GM21528 (cell line): Measurements from ENCODE around the gene YBEY.

ENCODE experiments used
- ATAC-seq: cut with Tn5 transposase; IDR thresholded peaks from one replicate; pipeline ENCODE4 v1.9.1; 2021; ENCODE audit warnings: mild to moderate bottlenecking, moderate library complexity; ENCODE audit not compliant: unreplicated experiment, low FRiP score

YBEY gene

DNA sequence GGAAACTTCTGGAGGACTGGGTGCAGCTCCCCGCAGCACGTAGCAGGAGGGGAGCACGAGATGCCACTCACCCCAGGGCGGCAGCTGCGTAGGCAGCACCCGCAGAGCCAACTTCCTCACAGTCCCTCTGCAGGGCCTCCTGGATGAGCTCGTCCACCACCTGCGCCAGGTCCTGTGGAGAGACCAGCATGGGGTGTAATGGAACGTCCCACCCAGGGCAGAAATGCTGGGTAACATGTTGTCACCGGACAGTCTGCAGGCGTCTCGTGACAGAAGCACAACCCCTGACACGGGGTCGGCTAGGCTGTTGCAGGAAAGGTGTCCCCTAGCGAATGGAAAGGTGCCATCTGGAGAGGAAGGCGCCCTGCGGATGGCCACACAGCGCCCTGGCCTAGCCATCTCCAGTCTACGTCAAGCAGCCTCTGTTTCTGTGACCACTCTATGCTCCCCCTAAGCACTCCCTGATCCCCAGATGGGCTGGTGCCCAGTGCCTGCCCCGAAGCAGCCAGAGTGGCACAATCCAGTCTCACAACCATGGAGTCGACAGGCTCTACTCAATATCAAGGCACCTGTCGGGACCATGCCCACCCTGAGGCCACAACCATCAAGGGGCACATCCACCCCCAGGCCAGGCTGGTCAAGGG, 22.0 kb upstream of the YBEY start:
- ATAC-seq: no peak

DNA sequence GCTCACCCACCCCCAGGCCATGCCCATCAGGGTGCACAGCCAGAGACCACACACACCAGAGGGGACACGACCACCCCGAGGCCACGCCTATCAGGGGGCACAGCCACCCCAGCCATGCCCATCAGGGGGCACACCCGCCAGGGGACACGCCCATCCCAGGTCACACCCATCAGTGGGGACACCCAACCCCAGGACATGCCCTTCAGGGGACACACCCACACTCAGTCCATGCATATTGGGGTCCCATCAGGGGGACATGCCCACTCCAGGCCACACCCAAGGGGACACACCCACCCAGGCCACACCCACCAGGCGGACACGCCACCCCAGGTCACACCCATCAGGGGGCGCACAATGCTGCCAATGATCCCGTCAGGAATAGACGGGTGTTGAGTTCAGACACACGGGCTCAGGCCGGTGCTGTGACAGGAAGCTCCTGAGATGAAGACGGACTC, 21.4 kb upstream of the YBEY start:
- no peak for ATAC-seq

DNA sequence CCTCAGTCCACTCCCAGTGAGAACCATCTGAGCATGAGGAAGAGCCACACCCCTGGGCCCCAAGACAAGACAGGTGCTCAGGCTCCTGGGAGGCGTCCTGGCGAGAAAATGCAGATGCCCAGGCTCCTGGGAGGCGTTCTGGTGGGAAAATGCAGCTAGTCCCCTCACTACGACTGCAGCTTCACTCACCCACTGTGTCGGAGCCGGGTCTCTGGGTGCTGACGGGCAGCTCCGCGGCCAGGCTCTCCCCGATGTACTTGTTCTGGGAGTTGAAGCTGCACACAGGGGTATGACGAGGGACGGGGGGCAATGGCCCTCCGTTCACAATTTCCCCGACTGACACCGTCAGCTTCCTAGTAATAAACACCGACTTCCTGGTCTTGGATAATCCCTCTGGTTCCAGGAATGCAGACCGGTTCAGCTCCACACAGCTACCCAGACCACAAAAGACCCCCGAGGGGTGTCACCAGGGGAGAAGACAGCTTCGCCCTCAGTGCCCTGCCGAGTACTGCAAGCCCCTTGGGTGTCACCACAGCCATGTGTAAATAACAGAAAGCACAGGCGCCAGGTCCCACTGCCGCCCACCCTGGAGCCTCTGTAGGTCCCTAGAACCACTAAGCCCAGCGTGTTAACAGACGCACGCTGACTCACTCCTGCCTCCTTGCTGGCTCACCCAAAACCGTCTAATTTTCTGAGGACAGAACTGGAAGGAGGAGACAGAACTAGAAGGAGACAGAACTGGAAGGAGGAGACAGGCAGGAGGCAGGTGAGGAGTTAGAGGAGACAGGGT, 20.2 kb upstream of the YBEY start:
- no peak for ATAC-seq

DNA sequence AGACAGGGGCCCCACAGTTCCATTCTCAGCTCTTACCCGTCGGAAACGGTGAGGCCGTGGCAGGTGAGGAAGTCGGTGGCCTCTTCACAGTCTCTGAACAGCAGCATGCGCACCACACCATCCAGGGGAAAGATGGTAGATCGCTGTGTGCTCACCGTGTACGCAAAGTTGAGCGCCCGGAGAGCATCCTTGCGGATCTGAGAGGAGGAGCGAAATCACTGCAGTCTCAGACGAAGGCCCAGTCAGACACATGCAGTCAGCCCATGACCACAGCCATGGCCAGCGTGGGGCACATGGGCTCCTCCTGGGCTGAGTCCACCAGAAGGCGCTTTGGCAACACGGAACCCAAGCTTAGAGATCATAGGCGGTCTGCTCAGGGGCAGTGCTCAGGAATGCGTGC, 19.2 kb upstream of the YBEY start:
- no peak for ATAC-seq

DNA sequence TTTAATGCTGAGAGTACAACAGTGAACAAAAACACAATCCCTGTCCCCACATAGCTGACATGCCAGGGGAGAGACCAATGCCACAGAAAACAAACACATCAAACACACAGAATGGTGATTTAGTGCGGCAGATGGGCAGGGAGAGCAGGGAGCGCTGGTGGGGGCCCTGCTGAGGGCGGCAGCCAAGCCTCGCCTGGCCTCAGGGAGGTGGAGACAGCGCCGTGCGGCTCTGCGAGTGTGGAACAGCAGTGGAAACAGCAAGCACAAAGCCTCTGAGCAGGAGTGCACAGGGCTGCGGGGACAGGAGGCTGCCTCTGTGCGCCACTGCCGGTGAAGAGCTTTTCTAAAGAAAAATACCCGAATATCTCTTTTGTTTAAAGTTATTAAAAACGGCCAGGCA, 17.8 kb upstream of the YBEY start:
- ATAC-seq: no peak

DNA sequence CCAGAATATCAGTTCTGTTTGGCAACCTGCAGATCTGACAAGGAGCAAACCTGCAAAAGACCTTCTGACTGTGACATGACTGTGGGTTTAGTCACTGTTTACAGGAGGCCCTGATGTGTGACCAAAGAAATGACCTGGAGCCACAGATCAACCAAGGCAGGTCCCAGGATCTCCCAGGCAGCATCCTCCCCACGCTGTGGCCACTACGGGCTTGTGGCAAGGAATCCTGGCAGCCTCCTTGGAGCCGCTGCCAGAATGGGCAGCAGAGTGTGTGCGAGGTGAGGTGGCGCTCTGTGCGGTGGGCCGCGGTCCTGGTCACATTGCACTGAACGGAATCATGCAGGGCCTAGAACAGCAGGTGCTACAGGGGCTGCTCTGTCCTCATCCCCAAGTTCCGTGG, 16.7 kb upstream of the YBEY start:
- ATAC-seq: no peak

DNA sequence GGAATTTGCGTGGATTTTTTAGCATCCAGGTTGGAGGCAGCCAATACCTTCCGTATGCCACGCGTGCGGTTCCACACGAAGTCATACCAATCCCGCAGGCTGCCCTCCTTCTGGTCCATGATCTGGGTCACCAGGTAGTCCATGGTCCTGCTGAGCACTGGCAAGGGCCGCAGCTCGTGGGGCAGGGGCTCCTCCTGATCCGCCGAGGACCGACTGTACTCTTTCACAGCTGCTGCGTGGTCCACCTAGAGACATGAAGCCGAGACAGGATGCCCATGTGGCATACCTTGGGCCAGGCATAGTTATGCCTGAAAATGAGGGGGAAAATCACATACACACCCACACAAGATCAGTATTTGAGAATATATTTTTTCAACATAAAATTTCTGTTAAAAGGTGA, 12.8 kb upstream of the YBEY start:
- ATAC-seq: no peak

DNA sequence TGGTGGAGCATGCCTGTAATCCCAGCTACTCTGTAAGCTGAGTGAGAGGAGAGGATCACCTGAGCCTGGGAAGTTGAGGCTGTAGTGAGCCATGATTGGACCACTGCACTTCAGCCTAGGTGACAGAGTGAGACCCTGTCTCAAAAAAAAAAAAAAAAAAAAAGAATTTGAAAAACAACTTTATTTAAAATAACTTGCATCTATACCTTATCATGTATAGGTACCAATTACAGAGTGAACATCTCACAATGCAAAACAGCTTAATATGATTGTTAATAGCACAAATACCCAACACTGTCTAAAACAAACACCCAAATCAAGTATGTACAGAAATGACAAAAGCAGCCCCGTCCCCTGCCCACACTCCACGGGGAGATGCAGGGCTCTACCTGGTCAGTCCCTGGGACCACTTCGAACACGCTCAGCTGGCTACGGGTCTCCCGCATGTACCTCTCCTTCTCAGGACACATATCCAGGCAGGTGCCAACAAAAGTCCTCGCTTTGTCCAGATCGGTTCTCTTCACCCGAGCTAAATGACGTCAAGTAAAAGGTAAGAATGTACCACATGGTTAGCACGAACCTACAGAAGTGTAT, 11.2 kb upstream of the YBEY start:
- ATAC-seq: no peak

DNA sequence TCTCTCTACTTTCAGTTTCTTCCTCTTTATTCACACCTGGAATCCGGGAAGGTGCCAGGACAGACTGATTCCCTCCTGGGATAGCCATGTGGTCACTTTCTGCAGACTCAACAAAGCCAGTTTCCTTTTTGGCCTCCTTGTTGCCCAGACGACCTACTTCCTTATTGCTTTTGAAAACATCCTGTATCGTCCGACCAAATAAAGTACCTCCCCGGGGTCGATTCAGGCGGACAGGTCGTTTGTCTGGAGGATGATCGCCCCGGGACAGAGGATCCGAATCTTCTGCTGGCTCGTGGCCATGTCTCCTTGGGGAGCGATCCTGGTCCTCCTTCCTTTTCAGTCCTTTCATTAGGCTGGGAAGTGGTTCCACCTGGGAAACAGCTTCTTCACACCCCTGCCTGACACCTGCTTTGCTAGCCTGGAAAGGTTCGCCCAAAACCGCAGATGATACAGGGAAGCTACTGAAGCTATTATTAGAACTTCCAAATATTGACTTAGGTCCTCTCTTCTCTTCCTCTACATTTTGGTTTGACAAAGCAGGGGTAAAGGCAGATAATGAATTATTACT, 2.0 kb upstream of the YBEY start:
- ATAC-seq: no peak

DNA sequence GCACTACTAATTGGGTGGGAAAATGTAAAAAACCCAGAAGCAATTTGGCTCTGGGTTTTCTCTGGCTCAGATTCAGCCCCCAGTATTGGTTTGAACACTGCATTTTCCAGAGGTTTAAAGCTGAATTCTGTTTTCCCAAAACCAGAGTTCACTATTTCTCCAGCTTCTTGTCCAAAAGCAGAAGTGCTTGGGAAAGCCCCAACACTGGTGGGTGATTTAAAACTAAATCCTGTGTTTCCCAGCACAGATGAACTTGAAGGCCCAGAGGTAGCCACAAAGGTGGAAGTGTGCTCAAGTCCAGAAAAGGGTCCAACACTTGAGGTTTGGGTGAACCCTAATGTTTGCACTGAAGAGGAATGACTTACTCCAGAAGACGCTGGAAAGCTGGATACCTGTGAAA, 1.4 kb upstream of the YBEY start:
- no peak for ATAC-seq

DNA sequence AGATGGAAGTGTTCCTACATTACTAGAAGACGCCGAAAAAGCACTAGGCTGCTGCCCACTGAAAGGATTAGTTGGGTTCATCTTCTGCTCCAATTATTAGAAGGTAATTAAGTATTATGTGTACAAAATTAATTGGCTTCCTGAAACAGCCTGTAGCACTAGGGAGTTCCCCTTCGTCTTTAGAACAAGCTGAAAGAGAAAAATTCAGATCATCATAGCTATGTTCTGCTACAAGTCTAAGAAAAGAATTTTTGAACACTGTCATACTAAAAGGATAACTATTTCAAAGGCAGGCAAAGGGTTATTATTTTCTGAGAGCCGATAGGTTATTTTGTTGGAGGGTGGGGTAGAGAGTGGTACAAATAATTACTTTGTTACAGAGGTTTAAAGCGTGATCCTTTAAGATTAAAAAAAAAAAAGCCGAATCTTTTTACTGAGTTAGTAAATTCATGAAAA, 908 bp upstream of the YBEY start, which contains the start of gene MCM3AP:
Gene MCM3AP, minus strand, starts transcription at position 406 of the 456 bp plus-strand sequence. Its CDS starts 325 bp downstream, at position 81.
- ATAC-seq: no peak

DNA sequence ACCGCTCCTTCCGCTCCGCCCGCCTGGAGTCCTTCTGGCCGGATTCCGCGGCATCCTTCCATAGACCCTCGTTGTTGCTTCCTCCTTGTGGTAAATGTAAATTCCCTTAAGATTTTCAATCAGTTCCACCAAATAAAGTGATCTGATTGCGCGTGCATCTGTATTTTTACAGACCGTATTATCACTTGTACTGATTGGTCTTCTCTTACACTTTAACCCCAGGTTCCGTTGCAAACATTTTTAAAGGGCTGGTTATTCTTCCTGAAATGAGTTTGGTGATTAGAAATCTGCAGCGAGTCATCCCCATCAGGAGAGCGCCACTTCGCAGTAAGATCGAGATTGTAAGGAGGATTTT, 483 bp downstream of the YBEY start:
- no peak for ATAC-seq

DNA sequence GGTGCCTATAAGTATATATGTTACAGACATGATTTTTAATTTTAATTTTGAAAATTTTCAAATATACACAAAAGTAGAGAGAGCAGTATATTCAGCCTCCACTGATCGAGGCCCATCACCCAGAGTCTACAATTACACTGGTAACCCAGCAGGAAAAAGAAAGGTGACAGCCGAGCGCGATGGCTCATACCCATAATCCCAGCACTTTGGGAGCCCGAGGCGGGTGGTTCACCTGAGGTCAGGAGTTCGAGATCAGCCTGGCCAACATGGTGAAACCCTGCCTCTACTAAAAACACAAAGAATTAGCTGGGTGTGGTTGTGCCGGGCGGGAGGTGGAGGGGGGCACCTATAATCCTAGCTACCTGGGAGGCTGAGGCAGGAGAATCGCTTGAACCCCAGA, 1.4 kb downstream of the YBEY start:
- no peak for ATAC-seq

DNA sequence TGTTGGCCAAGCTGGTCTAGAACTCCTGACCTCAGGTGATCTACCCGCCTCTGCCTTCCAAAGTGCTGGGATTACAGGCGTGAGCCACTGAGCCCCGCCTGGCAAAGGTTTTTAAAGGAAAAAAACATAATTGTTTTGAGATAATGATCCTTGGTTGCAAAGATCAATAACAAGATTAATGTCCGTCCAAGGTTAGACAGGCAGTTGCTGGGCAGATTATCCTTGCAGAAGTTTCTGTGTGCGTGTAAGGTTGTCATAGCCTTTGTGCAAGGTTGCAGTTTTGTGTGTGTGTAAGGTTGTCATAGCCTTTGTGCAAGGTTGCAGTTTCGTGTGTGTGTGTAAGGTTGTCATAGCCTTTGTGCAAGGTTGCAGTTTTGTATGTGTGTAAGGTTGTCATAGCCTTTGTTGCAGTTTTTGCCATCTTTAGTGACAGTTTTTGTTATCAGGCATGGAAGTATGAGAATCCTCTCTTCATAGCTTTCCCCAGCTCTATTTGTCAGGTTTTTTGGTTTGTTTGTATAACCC, 3.6 kb downstream of the YBEY start:
- no peak for ATAC-seq

DNA sequence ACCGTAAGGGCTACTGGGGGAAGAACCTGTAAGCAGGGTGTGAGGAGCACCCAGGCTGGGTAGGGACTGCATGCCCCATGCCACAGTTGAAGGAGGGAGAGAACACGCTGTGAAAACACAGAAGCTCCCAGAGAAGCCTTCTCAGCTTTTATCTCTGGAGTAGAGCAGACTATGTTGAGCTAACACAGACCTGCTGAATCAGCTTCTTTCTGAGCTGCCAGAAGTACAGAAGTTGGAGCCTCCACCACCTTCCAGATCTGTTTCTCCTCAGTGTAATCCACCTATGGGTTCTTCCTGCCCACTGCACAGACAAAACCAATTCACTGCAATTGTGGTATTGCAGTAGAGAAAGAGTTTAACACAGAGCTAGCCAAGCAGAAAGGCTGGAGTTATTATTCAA, 5.4 kb downstream of the YBEY start:
- ATAC-seq: no peak

DNA sequence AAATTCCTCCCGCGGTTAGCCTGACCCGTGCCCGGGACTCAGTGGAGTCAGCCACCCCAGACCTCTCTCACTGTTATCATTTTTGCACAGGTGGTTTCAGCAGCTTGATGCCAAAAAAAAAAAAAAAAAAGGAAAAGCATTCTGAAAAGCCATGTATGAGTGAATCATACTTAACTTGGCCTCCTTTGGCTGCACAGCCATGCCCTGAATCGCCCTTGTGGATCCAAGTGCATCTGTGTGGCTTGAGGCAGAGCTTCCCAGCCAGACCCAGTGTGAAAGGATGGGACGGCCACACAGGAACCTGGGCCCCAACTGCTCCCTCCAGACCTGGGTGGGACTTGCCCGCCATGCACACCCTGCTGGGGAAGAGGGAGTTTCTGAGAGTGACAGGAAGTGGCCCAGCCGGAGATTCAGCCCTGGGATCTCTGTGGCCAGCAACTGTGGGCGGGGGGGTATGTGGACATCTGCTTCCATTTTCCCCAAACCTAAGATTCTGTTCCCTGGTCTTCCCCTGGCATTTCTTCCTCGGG, 8.6 kb downstream of the YBEY start:
- no peak for ATAC-seq

DNA sequence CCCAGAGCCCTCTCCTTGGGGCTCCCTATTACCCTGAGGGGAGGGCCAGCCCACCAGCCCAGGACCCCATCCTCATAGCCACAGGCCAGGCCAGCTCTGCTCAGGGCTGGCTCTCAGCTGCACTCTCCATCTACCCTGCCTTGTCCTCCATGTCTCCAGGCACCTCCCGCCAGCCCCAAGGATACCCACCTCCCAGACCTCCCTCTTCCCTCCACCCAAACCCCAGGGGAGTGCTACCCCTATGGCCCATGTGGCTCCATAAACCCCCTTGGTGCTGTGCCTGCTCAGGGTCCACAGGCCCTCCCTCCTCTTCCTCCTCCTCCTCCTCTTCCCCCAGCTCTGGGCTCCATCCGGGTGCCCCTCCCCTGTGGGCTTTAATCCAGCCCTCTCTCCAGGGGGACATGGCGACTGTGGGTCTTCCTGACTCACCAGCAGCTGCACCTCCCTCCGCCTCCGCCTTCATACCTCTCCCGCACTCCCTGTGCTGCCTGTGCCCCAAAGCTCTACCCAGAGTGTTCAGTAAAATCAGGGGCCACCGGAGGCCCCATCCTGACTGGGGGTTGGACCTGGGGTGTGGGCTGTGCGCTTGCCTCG, 9.1 kb downstream of the YBEY start:
- no peak for ATAC-seq

DNA sequence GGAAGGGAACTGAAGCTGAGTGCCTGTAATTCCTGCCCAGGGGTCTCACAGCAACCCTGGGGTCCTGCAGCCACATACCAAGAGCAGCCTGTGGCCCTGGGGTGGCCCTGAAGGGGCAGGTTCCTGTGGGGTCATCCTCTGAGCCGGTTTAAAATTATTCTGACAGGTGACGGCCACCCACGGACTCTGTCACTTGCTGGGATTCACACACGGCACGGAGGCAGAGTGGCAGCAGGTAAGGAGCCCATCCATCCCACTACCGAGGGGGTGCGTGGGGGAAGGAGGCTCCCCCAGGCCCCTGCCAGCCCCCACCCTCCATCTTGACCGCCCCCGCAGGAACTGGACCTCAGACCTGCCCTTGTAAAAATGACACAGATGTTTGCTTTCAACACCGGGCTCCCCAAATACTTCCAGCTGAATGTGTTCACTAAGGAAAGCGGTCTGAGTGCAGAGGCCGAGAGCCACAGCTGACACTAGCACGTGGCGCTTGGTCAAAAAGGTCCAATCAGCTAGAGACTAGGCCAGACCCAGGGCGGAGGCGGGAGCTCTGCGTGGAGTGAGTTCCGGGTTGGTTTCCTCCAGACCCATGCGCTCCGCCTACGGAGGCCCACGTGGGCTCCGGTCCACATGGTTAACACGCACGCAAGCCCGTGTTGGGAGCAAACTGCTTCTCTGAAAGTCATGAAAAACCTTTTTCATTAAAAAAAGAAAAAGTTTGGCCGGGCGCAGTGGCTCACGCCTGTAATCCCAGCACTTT, 10.0 kb downstream of the YBEY start:
- no peak for ATAC-seq

DNA sequence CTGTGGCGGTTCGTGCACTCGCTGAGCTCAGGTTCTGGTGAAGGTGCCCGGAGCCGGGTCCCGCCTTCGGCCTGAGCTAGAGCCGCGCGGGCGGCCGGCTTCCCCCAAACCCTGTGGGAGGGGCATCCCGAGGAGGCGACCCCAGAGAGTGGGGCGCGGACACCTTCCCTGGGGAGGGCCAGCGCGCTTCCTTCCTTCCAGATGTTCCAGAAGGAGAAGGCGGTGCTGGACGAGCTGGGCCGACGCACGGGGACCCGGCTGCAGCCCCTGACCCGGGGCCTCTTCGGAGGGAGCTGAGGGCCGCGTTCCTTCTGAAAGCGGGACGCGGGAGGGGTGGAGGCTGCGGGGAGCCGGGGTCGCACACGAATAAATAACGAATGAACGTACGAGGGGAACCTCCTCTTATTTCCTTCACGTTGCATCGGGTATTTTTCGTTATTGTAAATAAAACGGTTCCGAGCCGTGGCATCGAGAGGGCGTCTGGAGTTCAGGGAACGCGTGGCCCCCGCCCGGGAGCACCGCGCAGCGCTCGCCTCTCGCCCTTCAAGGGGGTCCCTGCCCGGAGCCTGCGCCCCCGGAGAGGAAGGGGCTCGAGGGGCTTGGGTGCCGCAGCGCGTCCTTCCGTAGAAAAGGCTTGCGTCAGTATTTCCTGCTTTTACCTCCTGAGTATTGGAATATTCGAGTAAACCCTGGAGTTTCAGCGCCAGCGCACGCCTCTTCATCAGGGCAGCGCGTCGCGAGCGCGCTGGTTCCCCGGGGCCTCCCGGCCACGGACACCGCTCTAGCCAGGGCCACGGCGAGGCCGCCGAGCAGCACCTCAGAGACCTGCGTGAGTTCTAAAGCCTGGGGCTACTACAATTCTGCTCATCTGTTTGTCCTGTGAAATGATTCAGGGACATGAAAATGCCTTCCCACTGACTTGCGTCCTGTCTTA, 11.5 kb downstream of the YBEY start:
- no peak for ATAC-seq
